ENCODE measurements around the gene CBFA2T2.
"Not testable (repeated sequence)": the region's sequence is repeated elsewhere in the genome, so short reads cannot be mapped to it uniquely, and the experiment has no call there.

The CBFA2T2 gene

GRCh38 chr20:33553516-33553915 lies 63.6 kb downstream of the CBFA2T2 start:
- no peak for DNase-seq

- peak; percentile 57 for DNase-seq
These were observed 65.1 kb downstream of the CBFA2T2 start for GRCh38 chr20:33554914-33555420.

DNA sequence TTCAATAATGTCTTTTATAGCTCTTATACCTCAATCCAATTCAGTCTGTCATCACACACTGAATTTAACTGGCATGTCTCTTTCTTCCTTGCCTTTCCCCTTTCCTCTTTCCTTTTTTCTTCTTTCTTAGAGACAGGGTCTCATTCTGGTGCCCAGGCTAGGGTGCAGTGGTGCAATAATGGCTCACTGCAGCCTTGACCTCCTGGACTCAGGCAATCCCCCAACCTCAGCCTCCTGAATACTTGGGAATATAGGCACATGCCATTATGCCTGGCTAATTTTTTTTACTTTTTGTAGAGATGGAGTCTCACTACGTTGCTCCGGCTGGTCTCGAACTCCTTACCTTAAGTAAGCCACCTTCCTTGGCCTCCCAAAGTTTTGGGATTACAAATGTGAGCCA lies 65.9 kb downstream of the CBFA2T2 start:
- DNase-seq = no peak

DNA sequence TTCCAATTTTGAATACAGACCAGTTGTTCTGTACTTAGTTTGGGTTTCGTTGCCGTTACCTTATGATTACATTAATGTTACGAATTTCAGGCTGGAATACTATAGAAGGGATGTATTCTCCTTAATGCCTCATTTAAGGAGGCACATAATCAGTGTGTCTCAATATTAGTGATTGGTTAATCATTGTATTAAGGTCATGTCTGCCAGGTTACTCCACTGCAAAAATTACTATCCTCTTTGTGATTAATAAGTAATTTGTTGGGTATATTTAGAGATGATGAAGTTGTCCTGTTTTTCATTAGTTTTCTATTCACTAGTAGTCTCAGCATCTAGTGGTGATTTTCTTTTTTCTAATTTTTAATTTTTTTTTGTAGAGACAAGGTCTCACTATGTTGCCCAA lies 66.3 kb downstream of the CBFA2T2 start:
- DNase-seq = no peak

GRCh38 chr20:33558348-33559144 lies 68.7 kb downstream of the CBFA2T2 start:
- no peak for DNase-seq

DNA sequence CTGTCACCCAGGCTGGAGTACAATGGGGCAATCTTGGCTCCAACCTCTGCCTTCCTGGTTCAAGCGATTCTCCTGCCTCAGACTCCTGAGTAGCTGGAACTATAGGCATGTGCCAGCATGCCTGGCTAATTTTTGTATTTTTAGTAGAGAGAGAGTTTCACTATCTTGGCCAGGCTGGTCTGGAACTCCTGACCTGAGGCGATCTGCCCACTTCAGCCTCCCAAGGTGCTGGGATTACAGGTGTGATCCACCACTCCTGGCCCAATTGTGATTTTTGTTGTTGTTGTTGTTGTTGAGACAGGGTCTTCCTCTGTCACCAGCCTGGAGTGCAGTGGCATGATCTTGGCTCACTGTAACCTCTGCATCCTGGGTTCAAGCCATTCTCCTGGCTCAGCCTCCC lies 69.3 kb downstream of the CBFA2T2 start:
- no peak for DNase-seq

DNA sequence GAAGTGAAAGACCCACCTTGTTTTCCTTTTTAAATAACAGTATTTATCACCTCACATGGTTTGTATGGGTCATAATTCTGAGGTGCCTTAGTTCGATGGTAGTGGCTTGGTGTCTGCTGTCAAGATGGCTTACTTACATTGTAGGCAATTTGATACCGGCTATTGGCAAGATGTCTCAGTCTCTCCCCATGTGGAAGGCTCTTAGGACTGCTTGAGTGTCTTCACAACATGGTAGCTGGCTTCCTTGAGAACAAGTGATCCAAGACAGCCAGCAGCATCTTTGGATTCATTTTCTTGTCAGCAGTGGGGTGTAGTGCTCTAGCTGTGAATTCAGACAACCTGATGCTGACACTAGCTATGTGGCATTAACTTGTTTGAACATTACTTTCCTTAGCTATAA lies 70.1 kb downstream of the CBFA2T2 start:
- peak; percentile 17 for DNase-seq

DNA sequence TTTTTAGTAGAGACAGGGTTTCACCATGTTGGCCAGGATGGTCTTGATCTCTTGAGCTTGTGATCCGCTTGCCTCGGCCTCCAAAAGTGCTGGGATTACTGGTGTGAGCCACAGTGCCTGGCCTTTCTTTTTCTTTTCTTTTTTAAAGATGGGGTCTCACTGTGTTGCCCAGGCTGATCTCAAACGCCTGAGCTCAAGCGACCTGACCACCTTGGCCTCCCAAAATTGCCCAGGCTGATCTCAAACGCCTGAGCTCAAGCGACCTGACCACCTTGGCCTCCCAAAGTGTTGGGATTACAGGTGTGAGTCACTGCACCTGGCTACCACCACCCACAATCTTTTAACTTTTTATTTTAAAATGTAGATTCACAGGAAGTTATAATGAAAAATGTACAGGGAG lies 71.2 kb downstream of the CBFA2T2 start:
- DNase-seq = not testable (repeated sequence)

GRCh38 chr20:33561692-33562601 lies 72.1 kb downstream of the CBFA2T2 start:
- peak; percentile 61 for DNase-seq

DNA sequence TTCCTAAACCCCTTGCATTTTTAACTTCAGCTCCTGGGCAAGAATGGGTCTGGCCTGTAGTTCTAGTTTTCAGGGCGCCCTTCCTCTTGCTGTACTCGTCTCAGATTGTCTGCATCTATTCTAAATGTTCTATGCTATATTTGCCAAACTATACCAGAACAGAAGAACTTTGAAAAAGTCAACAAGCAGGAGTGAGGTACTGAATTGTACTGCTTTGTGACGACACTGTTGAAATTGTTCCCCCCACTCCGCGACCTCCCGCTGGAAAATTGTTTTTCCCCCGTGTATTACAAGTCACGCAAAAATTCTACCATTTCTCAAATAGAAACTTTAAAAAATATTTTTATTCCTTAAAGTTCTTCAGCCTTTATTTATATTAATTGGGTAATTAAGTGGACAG lies 73.9 kb downstream of the CBFA2T2 start:
- no peak for DNase-seq

GRCh38 chr20:33566781-33567603 lies 77.1 kb downstream of the CBFA2T2 start:
- no peak for DNase-seq

GRCh38 chr20:33567949-33568348 lies 78.1 kb downstream of the CBFA2T2 start:
- no peak for DNase-seq

GRCh38 chr20:33568378-33568777 lies 78.5 kb downstream of the CBFA2T2 start:
- peak; percentile 5 for DNase-seq

GRCh38 chr20:33568868-33569801 lies 79.2 kb downstream of the CBFA2T2 start:
- DNase-seq = no peak

GRCh38 chr20:33569802-33570391 lies 80.0 kb downstream of the CBFA2T2 start:
- DNase-seq = no peak

DNA sequence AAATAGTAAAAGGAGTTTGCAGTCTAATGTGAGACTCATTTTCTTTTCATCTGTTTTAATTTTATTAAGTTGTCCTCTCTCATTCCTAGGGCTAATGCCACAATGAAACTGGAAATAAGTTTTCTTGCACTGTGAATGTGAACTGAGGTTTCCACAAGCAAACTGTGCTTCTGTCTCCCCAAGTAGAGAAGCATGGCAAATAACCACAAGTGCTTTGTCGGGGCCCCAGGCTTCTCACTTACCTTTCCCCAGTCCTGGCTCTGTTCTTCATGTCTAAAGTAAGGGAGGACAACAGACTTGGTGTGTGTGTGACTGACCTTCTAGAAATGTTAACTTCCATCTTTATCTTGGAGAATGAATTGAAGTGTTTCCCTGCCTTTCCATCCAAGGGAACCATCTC lies 80.8 kb downstream of the CBFA2T2 start:
- DNase-seq = no peak

- not testable (repeated sequence) for DNase-seq
These were observed 83.4 kb downstream of the CBFA2T2 start for GRCh38 chr20:33573268-33573667.

DNA sequence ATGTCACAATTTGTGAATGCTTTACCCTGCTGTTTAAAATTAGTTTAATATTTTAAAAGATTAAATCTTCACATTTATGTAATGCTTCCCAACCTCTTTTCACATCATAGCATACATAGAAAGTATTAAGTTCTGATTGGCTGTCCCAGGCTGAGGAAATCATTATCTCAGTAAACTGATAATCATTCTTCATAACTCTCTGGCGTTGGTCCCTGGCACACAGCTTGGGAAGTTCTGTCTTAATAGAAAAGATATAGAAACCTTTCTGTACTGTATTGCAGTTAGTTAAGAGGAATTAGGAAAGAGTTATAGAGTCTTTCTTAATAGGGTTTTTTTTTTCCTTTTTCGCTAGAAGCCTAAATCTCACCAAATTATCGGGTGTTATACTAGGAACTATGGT lies 85.4 kb downstream of the CBFA2T2 start:
- DNase-seq = no peak

GRCh38 chr20:33576432-33577125 lies 86.7 kb downstream of the CBFA2T2 start:
- no peak for DNase-seq

DNA sequence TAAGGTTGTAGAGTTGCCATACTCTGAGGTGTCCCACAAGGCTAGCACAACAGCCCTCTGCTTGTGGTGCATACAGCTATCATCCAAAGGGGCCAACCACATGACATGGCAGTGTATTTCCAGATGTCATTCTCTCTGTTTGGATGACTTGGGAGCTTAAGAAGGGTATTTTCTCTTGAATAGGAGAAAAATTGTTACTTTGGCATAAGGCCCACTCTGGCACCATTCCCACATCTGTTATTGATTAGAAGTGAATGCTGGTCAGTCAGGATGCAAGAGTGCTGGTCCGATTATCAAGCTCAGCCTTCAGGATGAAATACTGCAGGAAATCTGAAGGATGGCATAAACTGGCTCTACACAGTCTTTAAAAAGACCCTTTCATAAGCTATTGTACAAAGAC lies 88.6 kb downstream of the CBFA2T2 start:
- no peak for DNase-seq

DNA sequence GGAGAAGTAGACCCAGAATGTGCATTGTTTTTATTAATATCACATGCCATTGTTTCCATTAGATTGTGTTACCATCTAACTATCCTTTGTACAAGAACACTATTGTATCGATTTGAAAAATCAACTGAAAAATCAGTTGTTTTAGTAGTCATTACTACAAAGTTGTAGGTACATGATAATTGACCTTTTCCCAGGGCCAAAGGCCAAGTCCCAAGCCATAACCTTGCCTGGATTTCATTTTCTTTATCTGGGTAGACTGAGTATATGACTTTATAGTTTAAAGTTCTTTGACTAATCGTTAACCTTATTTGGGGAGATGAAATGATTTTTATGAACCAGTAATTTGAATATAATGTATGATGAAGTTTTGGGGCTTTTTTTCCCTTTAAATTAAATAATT lies 93.2 kb downstream of the CBFA2T2 start:
- no peak for DNase-seq

All from DMS79 (cell line).